HL-60/S4 treated with retinoic acid at 250 ng/mL for 4 days and 3 days (cell line): ENCODE measurements around the gene ASNSD1.
"Not testable (repeated sequence)": the region's sequence is repeated elsewhere in the genome, so short reads cannot be mapped to it uniquely, and the experiment has no call there.

Experiments used
- in situ Hi-C: fragments of 300-500 bp; cut with MboI; formaldehyde crosslinking; loops from 2 replicates; pipeline ENCODE4 v1.7.0; 2022; ENCODE audit warnings: low sequenced_read_pairs

The ASNSD1 gene

GRCh38 chr2:189684811-189685210, 23.6 kb downstream of the ASNSD1 start:
- in situ Hi-C loops, result no loop called here

GRCh38 chr2:189685540-189686229, 24.4 kb downstream of the ASNSD1 start:
- in situ Hi-C loops, result no loop called here

- in situ Hi-C loops, result not testable (repeated sequence)
Measured at GRCh38 chr2:189687796-189688195, 26.5 kb downstream of the ASNSD1 start.

- in situ Hi-C loops, result no loop called here
Measured at GRCh38 chr2:189696223-189696622, 35.0 kb downstream of the ASNSD1 start.

GRCh38 chr2:189698020-189698887, 37.0 kb downstream of the ASNSD1 start:
- in situ Hi-C loops, result no loop called here

- in situ Hi-C loops, result no loop called here
Measured at GRCh38 chr2:189700681-189701080, 39.4 kb downstream of the ASNSD1 start.

- in situ Hi-C loops, result no loop called here
Measured at GRCh38 chr2:189702071-189702470, 40.8 kb downstream of the ASNSD1 start.

- in situ Hi-C loops, result no loop called here
Measured at GRCh38 chr2:189709501-189710221, 48.4 kb downstream of the ASNSD1 start.

- in situ Hi-C loops, result not testable (repeated sequence)
Measured at GRCh38 chr2:189717593-189717992, 56.3 kb downstream of the ASNSD1 start.

GRCh38 chr2:189719571-189719970, 58.3 kb downstream of the ASNSD1 start:
- in situ Hi-C loops, result no loop called here
